Prostate gland (tissue), 2 donors: ENCODE results near the gene HDAC10. TPM values are rescaled to one million over a fixed set of nuclear protein-coding genes. Genes with fewer than 3 reads are reported as not detected.

Experiments
- DNase-seq: peaks from one replicate; pipeline ENCODE4 v3.0.0-alpha.2; 2019; ENCODE audit warnings: low spot score
- H3K27ac ChIP-seq, 2 donors: fragments of 200-600 bp; sonication (generic); 2 replicates each; pipeline ENCODE4 v1.5.1; 2017 to 2019
- H3K27me3 ChIP-seq: fragments of 200-600 bp; sonication (generic); replicated peaks from 2 replicates; pipeline ENCODE4 v1.5.1; 2019; ENCODE audit not compliant: insufficient read depth
- H3K36me3 ChIP-seq, 2 donors: fragments of 200-600 bp; sonication (generic); 1 replicate in 1 of 2; 2 replicates in 1 of 2; pipeline versions ENCODE4 v1.5.1 to v1.8.1; 2017 to 2019
- H3K4me1 ChIP-seq: fragments of 200-600 bp; sonication (generic); replicated peaks from 2 replicates; pipeline ENCODE4 v1.5.1; 2019
- H3K4me3 ChIP-seq, 2 donors: fragments of 200-600 bp; sonication (generic); 2 replicates each; pipeline ENCODE4 v1.5.1; 2017 to 2019
- H3K9me3 ChIP-seq: fragments of 200-600 bp; sonication (generic); 2 replicates; pipeline ENCODE4 v1.5.1; 2017
- CTCF ChIP-seq, 4 experiments: fragments of 200-600 bp in 2 of 4; fragments of 450-650 bp in 2 of 4; sonication (generic) in 2 of 4; IDR thresholded peaks; 1 replicate in 3 of 4; 2 replicates in 1 of 4; pipeline ENCODE4 v1.5.1; 2016 to 2019; ENCODE audit warnings: antibody characterized with exemption in 4 of 4, mild to moderate bottlenecking in 2 of 4, moderate library complexity in 2 of 4
- POLR2A ChIP-seq: fragments of 450-650 bp; IDR thresholded peaks from one replicate; pipeline ENCODE4 v1.6.1; 2016; ENCODE audit warnings: antibody characterized with exemption, mild to moderate bottlenecking
- POLR2AphosphoS5 ChIP-seq: sonication (generic); formaldehyde crosslinking; IDR thresholded peaks from one replicate; pipeline ENCODE4 v1.6.1; 2017; ENCODE audit warnings: antibody characterized with exemption
- WGBS: methylation state at CpG from one replicate; pipeline ENCODE4 v1.1.5; 2018; 5-methylcytosine and 5-hydroxymethylcytosine counted together
- intact Hi-C: fragments of 100-400 bp; cut with DNase I; formaldehyde crosslinking; loops from one replicate; pipeline ENCODE4 v1.14.2; 2022
- total RNA-seq, 2 donors: library from RNA; depleted of rRNA; stranded (reverse); fragments of >200 nt; gene quantifications; one replicate each; pipeline ENCODE4 v1.1.0, GENCODE V29; 2016

HDAC10 gene
- total RNA-seq, 2 donors from 2014 or later: 36.9 to 41.3 TPM

DNA sequence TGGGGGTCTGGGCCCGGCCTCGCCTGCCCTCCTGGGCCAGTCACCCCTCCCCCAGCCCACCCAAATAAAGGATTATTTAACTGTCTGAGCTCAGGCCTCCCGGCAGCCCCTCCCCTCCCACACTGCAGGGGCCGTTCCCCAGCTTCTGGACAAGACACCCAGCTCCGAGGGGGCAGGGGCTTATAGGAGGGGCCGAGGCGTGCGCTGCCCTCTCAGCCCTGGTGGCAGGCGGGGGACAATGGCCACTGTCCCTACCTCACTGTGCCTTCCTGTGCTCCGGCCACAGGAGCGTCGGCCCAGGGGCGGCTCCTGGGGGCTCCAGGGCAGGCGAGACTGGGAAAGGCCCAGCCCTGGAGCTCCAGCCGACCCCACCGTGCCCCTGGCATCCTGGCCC lies 52.4 kb downstream of the HDAC10 start:
- H3K9me3 ChIP-seq: no peaks in the 10 kb centered on the region
- peaks cover 5 to 7% of the 10 kb centered on the region in 2 donors for H3K36me3 ChIP-seq
- H3K27ac ChIP-seq: no peak overlapping the region
- TF ChIP-seq CTCF (IDR thresholded peaks at IDR 0.05): no peak
- intact Hi-C loops: no loop called here
- WGBS: 88% methylated on average over 16 of the region's 16 CpGs
- H3K27me3 ChIP-seq: no peaks in the 10 kb centered on the region
- H3K4me1 ChIP-seq: peaks cover 5% of the 10 kb centered on the region
- H3K4me3 ChIP-seq: no peak overlapping the region
- DNase-seq: no peak

GRCh38 chr22:50197856-50198623 lies 53.0 kb downstream of the HDAC10 start:
- DNase-seq: no peak
- Histone ChIP-seq H3K36me3 (peaks cover 5 to 11% of the 10 kb centered on the region in 2 donors), H3K27me3 (no peaks in the 10 kb centered on the region), H3K27ac (no peak overlapping the region), H3K9me3 (no peaks in the 10 kb centered on the region), H3K4me3 (no peak overlapping the region), H3K4me1 (peaks cover 5% of the 10 kb centered on the region)
- 92% methylated on average over 56 of the region's 61 CpGs for WGBS
- intact Hi-C loops: no loop called here
- TF ChIP-seq POLR2AphosphoS5: no peak
- no peak for TF ChIP-seq CTCF (IDR thresholded peaks at IDR 0.05)
- TF ChIP-seq POLR2A: no peak

- DNase-seq: no peak
- H3K27me3 ChIP-seq: no peaks in the 10 kb centered on the region
- peaks cover 5 to 11% of the 10 kb centered on the region in 2 donors for H3K36me3 ChIP-seq
- H3K9me3 ChIP-seq: no peaks in the 10 kb centered on the region
- H3K4me1 ChIP-seq: peaks cover 5% of the 10 kb centered on the region
- no peak for TF ChIP-seq POLR2AphosphoS5
- H3K4me3 ChIP-seq: no peak overlapping the region
- intact Hi-C loops: no loop called here
- H3K27ac ChIP-seq: no peak overlapping the region
- 85% methylated on average over 21 of the region's 23 CpGs for WGBS
These were observed 53.9 kb downstream of the HDAC10 start for GRCh38 chr22:50197000-50197800.

GRCh38 chr22:50196256-50196655 lies 54.8 kb downstream of the HDAC10 start:
- no peaks in the 10 kb centered on the region for H3K9me3 ChIP-seq
- H3K27ac ChIP-seq: no peak overlapping the region
- no peak for DNase-seq
- peaks cover 5% of the 10 kb centered on the region for H3K4me1 ChIP-seq
- TF ChIP-seq CTCF (IDR thresholded peaks at IDR 0.05) (no peak), POLR2AphosphoS5 (no peak), POLR2A (no peak)
- intact Hi-C loops: no loop called here
- H3K27me3 ChIP-seq: no peaks in the 10 kb centered on the region
- H3K4me3 ChIP-seq: no peak overlapping the region
- WGBS: 88% methylated on average over 18 of the region's 18 CpGs
- H3K36me3 ChIP-seq: peaks cover 5 to 11% of the 10 kb centered on the region in 2 donors

Other genes starting within 250 kb of the HDAC10 start
- gene IL17REL, start 238.5 kb downstream of the HDAC10 start, total RNA-seq: under 1 TPM in 1 of 2 donors, not detected in 1; 0.68 TPM
- gene TTLL8, start 193.0 kb downstream of the HDAC10 start, total RNA-seq: under 1 TPM in 1 of 2 donors, not detected in 1; 0.74 TPM
- gene MLC1, start 165.8 kb downstream of the HDAC10 start, total RNA-seq: 1 to 10 TPM in 1 of 2 donors, under 1 TPM in 1; 0.68 to 1.1 TPM
- 10 to 100 TPM in 1 of 2 donors, under 1 TPM in 1; 0.36 to 18.9 TPM for gene MOV10L1, start 161.3 kb downstream of the HDAC10 start, total RNA-seq
- gene PANX2, start 80.5 kb downstream of the HDAC10 start, total RNA-seq: 1 to 10 TPM; 7.5 to 9.5 TPM
- 10 to 100 TPM; 39.1 to 43.1 TPM for gene TRABD, start 65.4 kb downstream of the HDAC10 start, total RNA-seq
- gene SELENOO, start 50.3 kb downstream of the HDAC10 start, total RNA-seq: 10 to 100 TPM; 51.8 to 58.5 TPM
- 100 to 1,000 TPM in 1 of 2 donors, 10 to 100 TPM in 1; 56.3 to 117 TPM for gene TUBGCP6, start 6.2 kb downstream of the HDAC10 start, total RNA-seq
- gene MAPK12, start 10.4 kb upstream of the HDAC10 start, total RNA-seq: 10 to 100 TPM in 1 of 2 donors, 1 to 10 TPM in 1; 8.4 to 18.0 TPM
- 10 to 100 TPM; 11.4 to 14.1 TPM for gene MAPK11, start 19.1 kb upstream of the HDAC10 start, total RNA-seq
- 100 to 1,000 TPM; 259 to 309 TPM for gene PLXNB2, start 56.4 kb upstream of the HDAC10 start, total RNA-seq
- gene DENND6B, start 75.7 kb upstream of the HDAC10 start, total RNA-seq: 10 to 100 TPM in 1 of 2 donors, 1 to 10 TPM in 1; 9.6 to 19.6 TPM
- gene PPP6R2, start 92.1 kb upstream of the HDAC10 start, total RNA-seq: 100 to 1,000 TPM in 1 of 2 donors, 10 to 100 TPM in 1; 80.6 to 107 TPM
- 100 to 1,000 TPM in 1 of 2 donors, 10 to 100 TPM in 1; 44.9 to 144 TPM for gene SBF1, start 223.8 kb upstream of the HDAC10 start, total RNA-seq
- gene ADM2, start 230.3 kb upstream of the HDAC10 start, total RNA-seq: 1 to 10 TPM; 7.3 to 7.9 TPM
- not detected for gene MIOX, start 235.6 kb upstream of the HDAC10 start, total RNA-seq